GM12892 (cell line): Measurements from ENCODE around the gene TNS1.

Experiments
- POLR2A ChIP-seq: IDR thresholded peaks from 2 replicates; pipeline ENCODE4 v1.6.1; 2011; ENCODE audit warnings: low read depth, low read length, control low read depth
- POLR2AphosphoS5 ChIP-seq: IDR thresholded peaks from 2 replicates; pipeline ENCODE4 v1.6.1; 2011; ENCODE audit warnings: low read depth, low read length, control low read depth

DNA sequence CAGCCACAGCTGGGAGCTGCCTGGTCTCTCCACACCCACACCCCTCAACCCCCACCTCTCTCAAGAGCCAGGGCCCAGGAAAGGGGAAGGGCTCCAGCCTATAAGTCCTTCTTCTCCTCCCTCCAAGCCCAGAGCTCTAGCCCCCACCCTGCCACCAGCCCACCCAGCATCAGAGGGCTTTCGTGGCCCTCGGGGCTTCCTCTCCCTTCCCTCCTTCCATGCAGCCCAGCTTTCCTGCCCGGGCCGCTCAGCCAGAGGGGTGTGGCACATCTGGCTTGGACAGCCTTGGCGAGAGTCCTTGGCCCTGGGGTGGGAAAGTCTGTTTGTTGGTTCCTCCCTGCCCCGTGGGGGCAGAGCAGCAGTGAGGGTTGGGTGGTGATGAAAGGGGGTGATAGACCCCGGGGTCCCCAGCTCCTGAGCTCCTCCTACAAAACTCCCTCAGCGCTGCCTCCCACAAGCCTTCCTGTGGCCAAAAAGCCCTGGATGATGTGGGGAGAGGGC, 7.0 kb downstream of the TNS1 start:
- TF ChIP-seq POLR2A (no peak), POLR2AphosphoS5 (no peak)
